Bone marrow (tissue), 2 donors: ENCODE measurements around the gene KLHL8.
A peak's percentile ranks its signal among the peaks of the same experiment; 100 is the strongest.

Experiments used
- DNase-seq, 2 donors: peaks; one replicate each; lab custom pipeline; 2025; lab: John Stamatoyannopoulos, UW

KLHL8 gene

GRCh38 chr4:87120411-87121162 lies 99.8 kb downstream of the KLHL8 start:
- no peak for DNase-seq

GRCh38 chr4:87120010-87120409 lies 100.4 kb downstream of the KLHL8 start:
- DNase-seq, result no peak

GRCh38 chr4:87118826-87119225 lies 101.6 kb downstream of the KLHL8 start:
- DNase-seq, result peak in 1 of 2 donors; percentile 36

- DNase-seq, result no peak
Measured at GRCh38 chr4:87118421-87118820, 102.0 kb downstream of the KLHL8 start.

GRCh38 chr4:87117732-87118075 lies 102.7 kb downstream of the KLHL8 start:
- DNase-seq, result no peak

- DNase-seq, result no peak
Measured at GRCh38 chr4:87117051-87117731, 103.2 kb downstream of the KLHL8 start.

- DNase-seq, result no peak
Measured at GRCh38 chr4:87116231-87116630, 104.2 kb downstream of the KLHL8 start.

GRCh38 chr4:87114245-87115062 lies 106.0 kb downstream of the KLHL8 start:
- no peak for DNase-seq

- no peak for DNase-seq
Measured at GRCh38 chr4:87112063-87112462, 108.4 kb downstream of the KLHL8 start.
